Mesendoderm (in vitro differentiated cells): ENCODE data around the gene BIN1.

Source experiments
- DNase-seq: peaks from one replicate; pipeline ENCODE4 v3.0.0; 2013
- H2AK5ac ChIP-seq: 2 replicates; pipeline ENCODE4 v1.6.1; 2013; ENCODE audit warnings: low read length, inconsistent platforms
- H2BK120ac ChIP-seq: 2 replicates; pipeline ENCODE4 v1.6.1; 2013; ENCODE audit warnings: low read depth, mild to moderate bottlenecking, low read length, moderate library complexity, mixed read lengths
- H2BK15ac ChIP-seq: replicated peaks from 2 replicates; pipeline ENCODE4 v1.6.1; 2013; ENCODE audit warnings: low read depth, mild to moderate bottlenecking, moderate library complexity
- H2BK5ac ChIP-seq: 2 replicates; pipeline ENCODE4 v1.6.1; 2013; ENCODE audit warnings: low read length, inconsistent platforms
- H3K18ac ChIP-seq: 2 replicates; pipeline ENCODE4 v1.6.1; 2013; ENCODE audit warnings: mild to moderate bottlenecking, low read length, mixed read lengths
- H3K23ac ChIP-seq: one replicate; pipeline ENCODE4 v1.6.1; 2013; ENCODE audit warnings: low read length
- H3K27ac ChIP-seq: 2 replicates; pipeline ENCODE4 v1.5.1; 2013; ENCODE audit warnings: low read depth, mild to moderate bottlenecking, inconsistent platforms, low read length, moderate library complexity
- H3K27me3 ChIP-seq: 2 replicates; pipeline ENCODE4 v1.6.1; 2013; ENCODE audit warnings: low read length, control low read depth, mild to moderate bottlenecking, inconsistent platforms; ENCODE audit not compliant: insufficient read depth, poor library complexity
- H3K36me3 ChIP-seq: 2 replicates; pipeline ENCODE4 v1.6.1; 2013; ENCODE audit warnings: low read length, inconsistent platforms; ENCODE audit not compliant: control insufficient read depth, insufficient read depth
- H3K4ac ChIP-seq: one replicate; pipeline ENCODE4 v1.6.1; 2013; ENCODE audit warnings: low read depth, mild to moderate bottlenecking, low read length, moderate library complexity
- H3K4me1 ChIP-seq: 2 replicates; pipeline ENCODE4 v1.6.1; 2013; ENCODE audit warnings: low read depth, low read length, inconsistent platforms; ENCODE audit not compliant: control insufficient read depth
- H3K4me2 ChIP-seq: 2 replicates; pipeline ENCODE4 v1.6.1; 2013; ENCODE audit warnings: low read length
- H3K4me3 ChIP-seq: 2 replicates; pipeline ENCODE4 v1.5.1; 2013; ENCODE audit warnings: mild to moderate bottlenecking, low read length
- H3K56ac ChIP-seq: one replicate; pipeline ENCODE4 v1.6.1; 2013; ENCODE audit warnings: low read length
- H3K79me1 ChIP-seq: 2 replicates; pipeline ENCODE4 v1.6.1; 2013; ENCODE audit warnings: low read length, inconsistent platforms
- H3K79me2 ChIP-seq: 2 replicates; pipeline ENCODE4 v1.6.1; 2013; ENCODE audit warnings: mild to moderate bottlenecking, low read length; ENCODE audit not compliant: control insufficient read depth, insufficient read depth
- H3K9ac ChIP-seq: 2 replicates; pipeline ENCODE4 v1.6.1; 2013; ENCODE audit warnings: low read length, inconsistent platforms
- H4K5ac ChIP-seq: one replicate; pipeline ENCODE4 v1.6.1; 2013; ENCODE audit warnings: low read length
- H4K8ac ChIP-seq: one replicate; pipeline ENCODE4 v1.6.1; 2013; ENCODE audit warnings: low read depth, mild to moderate bottlenecking, control low read depth, low read length, moderate library complexity
- WGBS: extraction: QIAGEN DNeasy Blood & Tissue Kit; methylation state at CpG from one replicate; pipeline ENCODE4 v1.1.7; 2013; ENCODE audit warnings: low lambda C conversion rate, missing lambda C conversion rate; ENCODE audit not compliant: insufficient coverage; ENCODE audit errors: extremely low coverage; 5-methylcytosine and 5-hydroxymethylcytosine counted together

Gene BIN1

GRCh38 chr2:127001751-127002150 is 105.2 kb downstream of the BIN1 start:
- Histone ChIP-seq H3K4ac (no peak overlapping the region), H3K56ac (no peak overlapping the region), H4K5ac (no peak overlapping the region), H3K4me3 (no peak overlapping the region), H3K4me2 (no peak overlapping the region), H3K36me3 (no peaks in the 10 kb centered on the region), H3K27ac (no peak overlapping the region), H3K79me2 (no peaks in the 10 kb centered on the region), H3K4me1 (no peaks in the 10 kb centered on the region), H4K8ac (no peak overlapping the region), H3K27me3 (no peaks in the 10 kb centered on the region), H2AK5ac (no peak overlapping the region), H3K23ac (no peak overlapping the region), H2BK120ac (no peak overlapping the region), H3K79me1 (no peaks in the 10 kb centered on the region), H3K9ac (no peak overlapping the region), H2BK15ac (no peak overlapping the region), H3K18ac (no peak overlapping the region), H2BK5ac (no peak overlapping the region)
- WGBS: no CpG with 5 or more reads among the region's 5 CpGs
- DNase-seq: no peak

DNA sequence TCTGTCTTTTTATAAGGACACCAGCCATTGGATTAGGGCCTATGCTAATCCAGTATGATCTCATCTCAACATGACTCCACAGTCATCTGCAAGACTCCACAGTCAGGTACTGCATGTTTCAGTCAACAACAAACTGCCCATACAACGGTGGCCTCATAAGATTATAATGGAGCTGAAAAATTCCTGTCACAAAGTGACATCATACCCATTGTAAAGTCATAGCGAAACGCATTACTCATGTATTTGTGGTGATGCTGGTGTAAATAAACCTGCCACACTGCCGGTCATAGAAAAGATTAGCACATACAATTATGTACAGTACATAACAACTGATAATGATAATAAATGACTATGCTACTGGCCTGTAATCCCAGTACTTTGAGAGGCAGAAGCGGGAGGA is 106.0 kb downstream of the BIN1 start:
- Histone ChIP-seq H2AK5ac (no peak overlapping the region), H4K5ac (no peak overlapping the region), H3K4me1 (no peaks in the 10 kb centered on the region), H2BK15ac (no peak overlapping the region), H3K18ac (no peak overlapping the region), H2BK120ac (no peak overlapping the region), H3K4me2 (no peak overlapping the region), H3K56ac (no peak overlapping the region), H3K36me3 (no peaks in the 10 kb centered on the region), H3K79me2 (no peaks in the 10 kb centered on the region), H3K9ac (no peak overlapping the region), H3K4me3 (no peak overlapping the region), H3K27ac (no peak overlapping the region), H3K79me1 (no peaks in the 10 kb centered on the region), H3K23ac (no peak overlapping the region), H4K8ac (no peak overlapping the region), H3K4ac (no peak overlapping the region), H2BK5ac (no peak overlapping the region), H3K27me3 (no peaks in the 10 kb centered on the region)
- DNase-seq: no peak
- no CpG with 5 or more reads among the region's 5 CpGs for WGBS

DNA sequence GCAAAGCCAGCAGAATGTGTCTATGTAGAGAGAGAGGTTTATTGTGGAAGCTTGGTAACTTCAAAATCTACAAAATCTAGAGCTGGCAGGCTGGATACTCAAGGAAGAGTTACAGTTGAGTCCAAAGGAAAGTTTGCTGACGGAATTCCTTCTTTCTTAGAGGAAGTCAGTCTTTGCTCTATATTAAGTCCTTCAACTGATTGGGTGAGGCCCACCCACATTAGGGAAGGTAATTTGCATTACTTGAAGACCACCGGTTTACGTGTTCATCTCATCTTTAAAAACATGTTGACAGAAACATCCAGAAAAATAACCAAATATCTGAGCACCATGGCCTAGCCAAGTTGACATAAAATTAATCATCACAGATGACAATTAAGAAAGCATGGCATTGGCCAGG is 106.8 kb downstream of the BIN1 start:
- H2AK5ac ChIP-seq: no peak overlapping the region
- no peak overlapping the region for H3K4me2 ChIP-seq
- no peak overlapping the region for H2BK5ac ChIP-seq
- H3K4me1 ChIP-seq: no peaks in the 10 kb centered on the region
- no peaks in the 10 kb centered on the region for H3K79me1 ChIP-seq
- no peak overlapping the region for H4K8ac ChIP-seq
- no CpG with 5 or more reads among the region's 3 CpGs for WGBS
- no peak overlapping the region for H3K4me3 ChIP-seq
- no peak overlapping the region for H2BK15ac ChIP-seq
- no peak overlapping the region for H3K18ac ChIP-seq
- H2BK120ac ChIP-seq: no peak overlapping the region
- H3K27me3 ChIP-seq: no peaks in the 10 kb centered on the region
- no peaks in the 10 kb centered on the region for H3K79me2 ChIP-seq
- no peak overlapping the region for H3K27ac ChIP-seq
- H3K4ac ChIP-seq: no peak overlapping the region
- H3K9ac ChIP-seq: no peak overlapping the region
- H3K36me3 ChIP-seq: no peaks in the 10 kb centered on the region
- H3K23ac ChIP-seq: no peak overlapping the region
- no peak for DNase-seq
- no peak overlapping the region for H3K56ac ChIP-seq
- H4K5ac ChIP-seq: no peak overlapping the region

DNA sequence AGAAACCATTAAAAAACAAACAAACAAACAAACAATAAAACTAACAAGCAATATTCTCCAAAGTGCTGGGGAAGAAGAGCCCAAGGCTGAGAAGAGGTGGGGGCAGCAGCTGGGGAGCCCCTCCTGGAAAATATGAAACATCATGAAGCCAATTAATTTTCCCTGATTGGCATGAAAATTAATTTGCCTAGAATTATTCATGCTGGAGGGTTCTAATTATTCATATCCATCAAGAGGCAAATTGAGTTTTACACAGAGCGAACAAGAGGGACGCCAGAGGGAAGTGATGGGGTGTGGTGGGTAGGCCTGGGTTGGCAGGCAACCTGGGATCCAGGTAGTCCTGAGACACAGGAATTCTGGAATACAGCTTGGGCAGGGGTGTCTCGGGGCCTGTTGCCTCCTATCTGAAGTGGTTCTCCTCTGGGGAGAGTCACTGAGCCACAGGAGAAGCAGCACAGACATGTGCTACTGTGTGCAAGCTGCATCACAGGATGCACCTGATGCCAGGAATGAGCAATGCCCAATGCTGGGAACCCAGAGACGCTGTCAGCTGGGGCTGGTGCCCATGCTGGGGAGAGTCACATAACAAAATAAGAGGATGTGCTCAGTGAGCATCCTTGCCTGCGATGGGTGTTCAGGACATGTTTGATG is 107.7 kb downstream of the BIN1 start:
- H3K56ac ChIP-seq: no peak overlapping the region
- no CpG with 5 or more reads among the region's 5 CpGs for WGBS
- no peak overlapping the region for H3K4me2 ChIP-seq
- H2AK5ac ChIP-seq: no peak overlapping the region
- no peak overlapping the region for H3K4ac ChIP-seq
- no peak overlapping the region for H3K27ac ChIP-seq
- no peaks in the 10 kb centered on the region for H3K27me3 ChIP-seq
- no peak overlapping the region for H3K9ac ChIP-seq
- no peaks in the 10 kb centered on the region for H3K79me2 ChIP-seq
- no peaks in the 10 kb centered on the region for H3K4me1 ChIP-seq
- no peak overlapping the region for H3K4me3 ChIP-seq
- H4K5ac ChIP-seq: no peak overlapping the region
- no peak overlapping the region for H4K8ac ChIP-seq
- DNase-seq: no peak
- no peak overlapping the region for H2BK15ac ChIP-seq
- no peak overlapping the region for H3K18ac ChIP-seq
- H2BK5ac ChIP-seq: no peak overlapping the region
- H3K23ac ChIP-seq: no peak overlapping the region
- H3K36me3 ChIP-seq: no peaks in the 10 kb centered on the region
- H3K79me1 ChIP-seq: no peaks in the 10 kb centered on the region
- H2BK120ac ChIP-seq: no peak overlapping the region

- H3K27ac ChIP-seq: no peak overlapping the region
- no peak overlapping the region for H2BK120ac ChIP-seq
- no peak overlapping the region for H3K4ac ChIP-seq
- no peak overlapping the region for H2AK5ac ChIP-seq
- no peak for DNase-seq
- no peaks in the 10 kb centered on the region for H3K79me2 ChIP-seq
- H3K23ac ChIP-seq: no peak overlapping the region
- no peak overlapping the region for H3K18ac ChIP-seq
- H3K27me3 ChIP-seq: no peaks in the 10 kb centered on the region
- no peak overlapping the region for H3K4me2 ChIP-seq
- H4K8ac ChIP-seq: no peak overlapping the region
- no peak overlapping the region for H3K4me3 ChIP-seq
- H2BK15ac ChIP-seq: no peak overlapping the region
- no peak overlapping the region for H4K5ac ChIP-seq
- H3K56ac ChIP-seq: no peak overlapping the region
- no peak overlapping the region for H3K9ac ChIP-seq
- H2BK5ac ChIP-seq: no peak overlapping the region
- no peaks in the 10 kb centered on the region for H3K36me3 ChIP-seq
- H3K4me1 ChIP-seq: no peaks in the 10 kb centered on the region
- no peaks in the 10 kb centered on the region for H3K79me1 ChIP-seq
Measured at GRCh38 chr2:126998486-126998885, 108.5 kb downstream of the BIN1 start.
